GM23248 (cell line): Measurements from ENCODE around the gene INSRR. TPM values are rescaled to one million over a fixed set of nuclear protein-coding genes. Genes with fewer than 3 reads are reported as not detected.
A peak's percentile ranks its signal among the peaks of the same experiment; 100 is the strongest.

ENCODE experiments used
- DNase-seq: peaks from one replicate; pipeline ENCODE4 v3.0.0-alpha.2; 2015
- H2AFZ ChIP-seq: fragments of 200-600 bp; sonication (generic); 2 replicates; pipeline ENCODE4 v1.6.1; 2016; ENCODE audit warnings: antibody characterized with exemption
- H3F3A ChIP-seq: fragments of 200-600 bp; sonication (generic); 2 replicates; pipeline ENCODE4 v1.6.1; 2016; ENCODE audit warnings: mild to moderate bottlenecking, antibody characterized with exemption, mixed run types; ENCODE audit not compliant: insufficient read depth
- H3K27ac ChIP-seq: fragments of 200-600 bp; sonication (generic); 2 replicates; pipeline ENCODE4 v1.5.1; 2016; ENCODE audit warnings: mild to moderate bottlenecking
- H3K27me3 ChIP-seq: fragments of 200-600 bp; sonication (generic); replicated peaks from 2 replicates; pipeline ENCODE4 v1.6.1; 2016; ENCODE audit warnings: mild to moderate bottlenecking; ENCODE audit not compliant: insufficient read depth
- H3K36me3 ChIP-seq: fragments of 200-600 bp; sonication (generic); 2 replicates; pipeline ENCODE4 v1.6.1; 2016; ENCODE audit warnings: low read depth, mild to moderate bottlenecking
- H3K4me1 ChIP-seq: fragments of 200-600 bp; sonication (generic); 2 replicates; pipeline ENCODE4 v1.6.1; 2016; ENCODE audit warnings: mild to moderate bottlenecking; ENCODE audit not compliant: insufficient read depth
- H3K4me2 ChIP-seq: fragments of 200-600 bp; sonication (generic); one replicate; pipeline ENCODE4 v1.6.1; 2016; ENCODE audit warnings: mild to moderate bottlenecking; ENCODE audit not compliant: unreplicated experiment
- H3K4me3 ChIP-seq: fragments of 200-600 bp; sonication (generic); 2 replicates; pipeline ENCODE4 v1.5.1; 2016; ENCODE audit warnings: mild to moderate bottlenecking
- H3K79me2 ChIP-seq: fragments of 200-600 bp; sonication (generic); 2 replicates; pipeline ENCODE4 v1.6.1; 2016; ENCODE audit warnings: mild to moderate bottlenecking; ENCODE audit not compliant: insufficient read depth
- H3K9ac ChIP-seq: fragments of 200-600 bp; sonication (generic); 2 replicates; pipeline ENCODE4 v1.6.1; 2016; ENCODE audit warnings: mild to moderate bottlenecking
- H3K9me2 ChIP-seq: fragments of 200-600 bp; sonication (generic); 2 replicates; pipeline ENCODE4 v1.6.1; 2016; ENCODE audit warnings: mixed run types, mild to moderate bottlenecking, moderate library complexity; ENCODE audit not compliant: insufficient read depth
- H3K9me3 ChIP-seq: fragments of 200-600 bp; sonication (generic); one replicate; pipeline ENCODE4 v1.6.1; 2017; ENCODE audit warnings: low read depth
- H4K20me1 ChIP-seq: fragments of 200-600 bp; sonication (generic); 2 replicates; pipeline ENCODE4 v1.6.0; 2016; ENCODE audit not compliant: insufficient read depth
- EZH2 ChIP-seq: fragments of 200-600 bp; sonication (generic); IDR thresholded peaks from 2 replicates; pipeline ENCODE4 v1.6.1; 2018; ENCODE audit warnings: antibody characterized with exemption, mild to moderate bottlenecking; ENCODE audit not compliant: insufficient read depth, poor library complexity, severe bottlenecking
- EZH2phosphoT487 ChIP-seq: fragments of 200-600 bp; sonication (generic); IDR thresholded peaks from 2 replicates; pipeline ENCODE4 v1.6.1; 2018; ENCODE audit warnings: antibody characterized with exemption, moderate library complexity, mild to moderate bottlenecking, low read depth; ENCODE audit not compliant: insufficient read depth
- WGBS, 2 experiments: methylation state at CpG; one replicate each; pipeline ENCODE4 v1.1.6; 2015 to 2017; ENCODE audit warnings: low lambda C conversion rate in 2 of 2, low coverage in 1 of 2; ENCODE audit errors: missing lambda C conversion rate in 2 of 2; 5-methylcytosine and 5-hydroxymethylcytosine counted together
- in situ Hi-C: fragments of 300-500 bp; cut with MboI; formaldehyde crosslinking; loops from 2 replicates; pipeline ENCODE4 v1.15.0; 2020
- polyA plus RNA-seq: library from polyadenylated mRNA; unstranded; fragments of >200 nt; fragmentation: Nextera tagmentation; extraction: Ambion mirVana; gene quantifications from 2 replicates; pipeline ENCODE4 v1.2.1, GENCODE V29; 2016
- total RNA-seq: library from RNA; depleted of rRNA; stranded (reverse); fragments of >200 nt; shearing (Covaris generic); gene quantifications from 2 replicates; pipeline ENCODE4 v1.2.3, GENCODE V29; 2014; rRNA removed

The INSRR gene
- not detected in 2 replicates for total RNA-seq
- polyA plus RNA-seq: 0.09 TPM in 1 of 2 replicates, not detected in the other

- Histone ChIP-seq H2AFZ (peak within 1 kb of the TSS; percentile 65), H3K36me3 (no peaks in the 10 kb centered on the region), H3K9me2 (no peaks in the 10 kb centered on the region), H4K20me1 (no peaks in the 10 kb centered on the region), H3K9ac (peak within 1 kb of the TSS; percentile 25; the same call in 1 of the 2 replicates), H3K79me2 (no peaks in the 10 kb centered on the region), H3K27ac (no peak within 1 kb of the TSS), H3K4me3 (peak within 1 kb of the TSS; percentile 68), H3K4me1 (0 out of 2 replicates have a peak, but pooled peaks cover 3% of the 10 kb centered on the region), H3F3A (no peaks in the 10 kb centered on the region), H3K4me2 (peak within 1 kb of the TSS; percentile 82), H3K27me3 (peaks cover 18% of the 10 kb centered on the region), H3K9me3 (no peaks in the 10 kb centered on the region)
- peak; percentile 32 for DNase-seq
- WGBS, 2 experiments: 1 to 3% methylated on average over 17 to 32 of the region's 39 CpGs
- in situ Hi-C loops: no loop called here
- no peak for TF ChIP-seq EZH2phosphoT487
Measured at GRCh38 chr1:156858959-156859522, at the start of gene INSRR. TSS of gene INSRR (minus strand) at chr1:156859117. CDS start at chr1:156858621, 496 bp downstream.

- Histone ChIP-seq H4K20me1 (no peaks in the 10 kb centered on the region), H3K79me2 (no peaks in the 10 kb centered on the region), H3K27me3 (no peaks in the 10 kb centered on the region), H3K4me1 (peaks cover 17% of the 10 kb centered on the region), H3K27ac (no peak overlapping the region), H3K36me3 (no peaks in the 10 kb centered on the region), H3K9ac (no peak overlapping the region), H3K4me2 (no peak overlapping the region), H3K9me2 (no peaks in the 10 kb centered on the region), H3K9me3 (no peaks in the 10 kb centered on the region), H2AFZ (no peak overlapping the region), H3K4me3 (no peak overlapping the region), H3F3A (0 out of 2 replicates have a peak, but pooled peaks cover 4% of the 10 kb centered on the region)
- no peak for DNase-seq
- in situ Hi-C loops: no loop called here
- WGBS, 2 experiments: 83 to 85% methylated on average over 15 to 26 of the region's 29 CpGs
- no peak for TF ChIP-seq EZH2phosphoT487
- TF ChIP-seq EZH2: no peak
Measured at GRCh38 chr1:156908541-156908940, 49.6 kb upstream of the INSRR start.

DNA sequence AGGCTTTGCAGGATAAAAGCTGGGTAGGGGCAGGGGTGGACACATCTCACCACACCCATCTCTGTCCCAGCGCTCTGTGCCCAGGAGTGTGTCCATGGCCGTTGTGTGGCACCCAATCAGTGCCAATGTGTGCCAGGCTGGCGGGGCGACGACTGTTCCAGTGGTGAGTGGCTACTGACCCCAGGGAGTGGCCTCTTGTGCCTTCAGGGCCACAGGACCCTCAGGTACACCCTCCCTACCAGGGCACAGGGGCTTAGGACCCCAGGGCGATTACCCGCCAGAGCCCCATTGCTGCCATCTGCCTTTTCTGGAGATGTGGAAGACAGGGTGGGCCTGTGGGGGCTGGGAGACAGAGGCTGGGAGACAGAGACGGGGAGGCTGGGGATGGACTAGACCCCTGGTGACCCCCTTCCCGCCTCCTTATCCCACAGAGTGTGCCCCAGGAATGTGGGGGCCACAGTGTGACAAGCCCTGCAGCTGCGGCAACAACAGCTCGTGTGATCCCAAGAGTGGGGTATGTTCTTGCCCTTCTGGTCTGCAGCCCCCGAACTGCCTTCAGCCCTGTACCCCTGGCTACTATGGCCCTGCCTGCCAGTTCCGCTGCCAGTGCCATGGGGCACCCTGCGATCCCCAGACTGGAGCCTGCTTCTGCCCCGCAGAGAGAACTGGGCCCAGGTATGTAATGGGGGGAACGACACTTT, 47.4 kb upstream of the INSRR start:
- Histone ChIP-seq H3K4me2 (no peak overlapping the region), H3K9me3 (no peaks in the 10 kb centered on the region), H3K9ac (no peak overlapping the region), H3K79me2 (no peaks in the 10 kb centered on the region), H3K27me3 (no peaks in the 10 kb centered on the region), H3K4me1 (peaks cover 28% of the 10 kb centered on the region), H3F3A (no peaks in the 10 kb centered on the region), H3K4me3 (no peak overlapping the region), H4K20me1 (no peaks in the 10 kb centered on the region), H3K27ac (no peak overlapping the region), H3K9me2 (no peaks in the 10 kb centered on the region), H3K36me3 (no peaks in the 10 kb centered on the region), H2AFZ (no peak overlapping the region)
- in situ Hi-C loops: no loop called here
- no peak for TF ChIP-seq EZH2phosphoT487
- no peak for TF ChIP-seq EZH2
- DNase-seq: no peak
- WGBS, 2 experiments: 91 to 94% methylated on average over 12 to 16 of the region's 16 CpGs

- H3K4me1 ChIP-seq: peaks cover 30% of the 10 kb centered on the region
Measured at GRCh38 chr1:156905651-156906050, 46.7 kb upstream of the INSRR start.

More at GRCh38 chr1:156905651-156906050, 46.7 kb upstream of the INSRR start:
- no peak for TF ChIP-seq EZH2phosphoT487
- no peak for TF ChIP-seq EZH2
- DNase-seq: no peak
- Histone ChIP-seq H3K27ac (no peak overlapping the region), H3K9me2 (no peaks in the 10 kb centered on the region), H3K36me3 (no peaks in the 10 kb centered on the region), H3K79me2 (no peaks in the 10 kb centered on the region), H3K9me3 (no peaks in the 10 kb centered on the region), H4K20me1 (no peaks in the 10 kb centered on the region), H3K9ac (no peak overlapping the region), H3K4me2 (no peak overlapping the region), H3F3A (no peaks in the 10 kb centered on the region), H3K4me3 (no peak overlapping the region), H3K27me3 (no peaks in the 10 kb centered on the region), H2AFZ (no peak overlapping the region)
- in situ Hi-C loops: no loop called here
- 60 to 64% methylated on average over 4 of the region's 4 CpGs for WGBS, 2 experiments
